ENCODE results near the gene COL16A1.

DNA sequence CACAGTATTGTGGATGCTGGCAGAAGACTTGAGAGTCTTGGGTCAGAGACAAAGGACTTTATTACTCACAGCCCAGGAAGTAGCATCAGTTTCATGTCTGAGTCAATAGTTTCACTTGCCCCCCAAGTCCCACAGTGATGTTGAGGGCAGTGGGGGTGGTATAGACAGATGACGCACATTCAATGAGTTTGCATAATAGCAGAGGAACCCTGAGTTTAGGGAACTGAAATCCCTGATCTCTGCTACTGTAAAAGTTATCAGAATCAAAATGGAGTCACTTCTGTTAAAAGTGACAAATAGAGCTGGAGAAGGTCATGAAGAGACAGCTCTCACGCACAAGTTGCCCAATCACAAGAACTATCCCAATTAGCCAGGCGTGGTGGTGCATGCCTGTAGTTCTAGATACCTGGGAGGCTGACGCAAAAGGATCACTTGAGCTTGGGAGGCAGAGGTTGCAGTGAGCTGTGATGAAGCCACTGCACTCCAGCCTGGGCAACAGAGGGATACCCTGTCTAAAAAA is 97.8 kb downstream of the COL16A1 start:
- TF ChIP-seq EP300 (IDR thresholded peaks at IDR 0.05): no peak
- TF ChIP-seq, protein P1, sequence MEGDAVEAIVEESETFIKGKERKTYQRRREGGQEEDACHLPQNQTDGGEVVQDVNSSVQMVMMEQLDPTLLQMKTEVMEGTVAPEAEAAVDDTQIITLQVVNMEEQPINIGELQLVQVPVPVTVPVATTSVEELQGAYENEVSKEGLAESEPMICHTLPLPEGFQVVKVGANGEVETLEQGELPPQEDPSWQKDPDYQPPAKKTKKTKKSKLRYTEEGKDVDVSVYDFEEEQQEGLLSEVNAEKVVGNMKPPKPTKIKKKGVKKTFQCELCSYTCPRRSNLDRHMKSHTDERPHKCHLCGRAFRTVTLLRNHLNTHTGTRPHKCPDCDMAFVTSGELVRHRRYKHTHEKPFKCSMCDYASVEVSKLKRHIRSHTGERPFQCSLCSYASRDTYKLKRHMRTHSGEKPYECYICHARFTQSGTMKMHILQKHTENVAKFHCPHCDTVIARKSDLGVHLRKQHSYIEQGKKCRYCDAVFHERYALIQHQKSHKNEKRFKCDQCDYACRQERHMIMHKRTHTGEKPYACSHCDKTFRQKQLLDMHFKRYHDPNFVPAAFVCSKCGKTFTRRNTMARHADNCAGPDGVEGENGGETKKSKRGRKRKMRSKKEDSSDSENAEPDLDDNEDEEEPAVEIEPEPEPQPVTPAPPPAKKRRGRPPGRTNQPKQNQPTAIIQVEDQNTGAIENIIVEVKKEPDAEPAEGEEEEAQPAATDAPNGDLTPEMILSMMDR (IDR thresholded peaks at IDR 0.05): no peak
- TF ChIP-seq POLR2A (IDR thresholded peaks at IDR 0.05): no peak

Data from sigmoid colon (tissue), 4 donors.